Keratinocyte (primary cell): ENCODE data around the gene MAML2. TPM values are rescaled to one million over a fixed set of nuclear protein-coding genes. Genes with fewer than 3 reads are reported as not detected.

ENCODE experiments used
- DNase-seq: peaks from one replicate; pipeline ENCODE4 v3.0.0-alpha.2; 2011; ENCODE audit warnings: low read depth, missing footprints, low spot score
- FAIRE-seq: peaks from 2 replicates; lab custom pipeline; 2011; peaks lifted over from hg19 to GRCh38; lab: Jason Lieb, UNC
- H2AFZ ChIP-seq: 2 replicates; pipeline ENCODE4 v1.6.0; 2012; ENCODE audit warnings: low read length, control low read depth, inconsistent platforms; ENCODE audit not compliant: control insufficient read depth
- H3K27ac ChIP-seq: 2 replicates; pipeline ENCODE4 v1.5.1; 2011; ENCODE audit warnings: low read length; ENCODE audit not compliant: control insufficient read depth, insufficient read depth
- H3K27me3 ChIP-seq: 3 replicates; pipeline ENCODE4 v1.6.0; 2011; ENCODE audit warnings: low read length; ENCODE audit not compliant: control insufficient read depth, insufficient read depth; ENCODE audit errors: extremely low read depth
- H3K36me3 ChIP-seq, 2 experiments: 2 replicates in 1 of 2; 3 replicates in 1 of 2; pipeline ENCODE4 v1.5.1; 2011; ENCODE audit warnings: low read length in 2 of 2, mild to moderate bottlenecking in 1 of 2; ENCODE audit not compliant: control insufficient read depth in 2 of 2, insufficient read depth in 2 of 2; ENCODE audit errors: extremely low read depth in 1 of 2
- H3K4me1 ChIP-seq: 3 replicates; pipeline ENCODE4 v1.5.1; 2011; ENCODE audit warnings: low read length; ENCODE audit not compliant: control insufficient read depth, insufficient read depth; ENCODE audit errors: extremely low read depth
- H3K4me2 ChIP-seq: 3 replicates; pipeline ENCODE4 v1.6.0; 2011; ENCODE audit warnings: low read depth, low read length; ENCODE audit not compliant: control insufficient read depth, insufficient read depth; ENCODE audit errors: extremely low read depth
- H3K4me3 ChIP-seq, 3 experiments: fragments of 200-600 bp in 1 of 3; sonication (generic) in 1 of 3; 2 replicates in 2 of 3; 3 replicates in 1 of 3; pipeline ENCODE4 v1.5.1; 2011 to 2016; ENCODE audit warnings: low read length in 3 of 3, mild to moderate bottlenecking in 3 of 3, control low read depth in 2 of 3, inconsistent platforms in 1 of 3, low read depth in 1 of 3, mixed read lengths in 1 of 3, mixed run types in 1 of 3, moderate library complexity in 1 of 3; ENCODE audit not compliant: control insufficient read depth in 2 of 3, insufficient read depth in 2 of 3; ENCODE audit errors: extremely low read depth in 1 of 3
- H3K79me2 ChIP-seq: 2 replicates; pipeline ENCODE4 v1.6.0; 2012; ENCODE audit warnings: low read length; ENCODE audit not compliant: control insufficient read depth, insufficient read depth
- H3K9ac ChIP-seq: 3 replicates; pipeline ENCODE4 v1.6.0; 2011; ENCODE audit warnings: low read length; ENCODE audit not compliant: control insufficient read depth, insufficient read depth; ENCODE audit errors: extremely low read depth
- H3K9me1 ChIP-seq: 3 replicates; pipeline ENCODE4 v1.6.0; 2011; ENCODE audit warnings: low read length; ENCODE audit not compliant: control insufficient read depth, insufficient read depth; ENCODE audit errors: extremely low read depth
- H3K9me3 ChIP-seq: 2 replicates; pipeline ENCODE4 v1.5.1; 2012; ENCODE audit warnings: low read depth, low read length; ENCODE audit not compliant: control insufficient read depth
- H4K20me1 ChIP-seq: 3 replicates; pipeline ENCODE4 v1.6.0; 2011; ENCODE audit warnings: low read length; ENCODE audit not compliant: control insufficient read depth, insufficient read depth; ENCODE audit errors: extremely low read depth
- CTCF ChIP-seq, 3 experiments: IDR thresholded peaks in 1 of 3; conservative IDR thresholded peaks in 1 of 3; optimal IDR thresholded peaks in 1 of 3; 2 replicates in 2 of 3; 3 replicates in 1 of 3; pipeline versions ENCODE3 to v1.5.1; 2011; ENCODE audit warnings: low read length in 3 of 3, mild to moderate bottlenecking in 3 of 3, moderate library complexity in 2 of 3, control low read depth in 1 of 3, inconsistent platforms in 1 of 3; ENCODE audit not compliant: insufficient read depth in 2 of 3; ENCODE audit errors: extremely low read depth in 1 of 3
- EZH2 ChIP-seq: IDR thresholded peaks from one replicate; pipeline ENCODE4 v1.6.1; 2012; ENCODE audit warnings: inconsistent platforms, mild to moderate bottlenecking, low read length, moderate library complexity
- dilution Hi-C: fragments of 300-500 bp; cut with MboI; formaldehyde crosslinking; loops from one replicate; pipeline ENCODE4 v1.7.0; 2020; ENCODE audit warnings: low sequenced_read_pairs; ENCODE audit not compliant: extremely low pct_ligation_motif_present
- polyA plus RNA-seq, 5 experiments: library from polyadenylated mRNA; depleted of rRNA in 3 of 5; stranded (reverse) in 3 of 5; stranded (forward) in 1 of 5; unstranded in 1 of 5; fragments of >200 nt; gene quantifications; 1 replicate in 1 of 5; 2 replicates in 3 of 5; 3 replicates in 1 of 5; pipeline versions ENCODE4 v1.2.1 to v1.2.3, GENCODE V29; 2011 to 2012; ENCODE audit warnings: missing spikeins in 2 of 5, low read depth in 1 of 5, low replicate concordance in 1 of 5

Gene MAML2
- polyA plus RNA-seq, 1 donor (not counting 4 experiments of a cell fraction or from before 2014, with no cell fraction given): 4.2 TPM

- H3K4me2 ChIP-seq: no peak overlapping the region
- H3K4me1 ChIP-seq: peaks cover 21% of the 10 kb centered on the region
- peaks cover 4% of the 10 kb centered on the region for H3K9me1 ChIP-seq
- DNase-seq (no peak), FAIRE-seq (peak; percentile 65)
- dilution Hi-C loops: no loop called here
- no peaks in the 10 kb centered on the region for H4K20me1 ChIP-seq
- no peak overlapping the region for H2AFZ ChIP-seq
- no peaks in the 10 kb centered on the region for H3K36me3 ChIP-seq
- no peaks in the 10 kb centered on the region for H3K9me3 ChIP-seq
- no peaks in the 10 kb centered on the region for H3K27me3 ChIP-seq
- H3K4me3 ChIP-seq: no peak overlapping the region
- H3K9ac ChIP-seq: no peak overlapping the region
- no peak overlapping the region for H3K27ac ChIP-seq
- no peak for TF ChIP-seq CTCF (optimal IDR thresholded peaks at IDR 0.05 in 1 of 3, IDR thresholded peaks at IDR 0.05 in 1 of 3, conservative IDR thresholded peaks at IDR 0.05 in 1 of 3; ENCODE audit: extremely low read depth in 1 of 3, insufficient read depth in 2 of 3, low read length in 3 of 3)
- TF ChIP-seq EZH2: no peak
- no peaks in the 10 kb centered on the region for H3K79me2 ChIP-seq
These were observed 217.6 kb downstream of the MAML2 start for GRCh38 chr11:96125400-96125799.

GRCh38 chr11:96124155-96124554 is 218.8 kb downstream of the MAML2 start:
- H3K9ac ChIP-seq: no peak overlapping the region
- no peaks in the 10 kb centered on the region for H3K79me2 ChIP-seq
- peaks cover 4% of the 10 kb centered on the region for H3K9me1 ChIP-seq
- no peaks in the 10 kb centered on the region for H4K20me1 ChIP-seq
- no peaks in the 10 kb centered on the region for H3K36me3 ChIP-seq
- DNase-seq (no peak), FAIRE-seq (no peak)
- H3K27ac ChIP-seq: no peak overlapping the region
- H3K4me2 ChIP-seq: no peak overlapping the region
- H3K4me3 ChIP-seq: no peak overlapping the region
- H3K9me3 ChIP-seq: no peaks in the 10 kb centered on the region
- no peak overlapping the region for H2AFZ ChIP-seq
- dilution Hi-C loops: no loop called here
- no peak for TF ChIP-seq EZH2
- no peak for TF ChIP-seq CTCF (optimal IDR thresholded peaks at IDR 0.05 in 1 of 3, IDR thresholded peaks at IDR 0.05 in 1 of 3, conservative IDR thresholded peaks at IDR 0.05 in 1 of 3; ENCODE audit: extremely low read depth in 1 of 3, insufficient read depth in 2 of 3, low read length in 3 of 3)
- peaks cover 21% of the 10 kb centered on the region for H3K4me1 ChIP-seq
- H3K27me3 ChIP-seq: no peaks in the 10 kb centered on the region
